SK-N-SH treated with all-trans-retinoic acid at 6 μM for 48 hours (cell line): ENCODE data around the gene RAB41.

ENCODE experiments used
- ATAC-seq: fragments of 200-7000 bp; cut with Tn5 transposase; 3 replicates; pipeline ENCODE4 v1.9.1; 2020; ENCODE audit warnings: mild to moderate bottlenecking, moderate library complexity
- ARNTL ChIP-seq: fragments of 450-650 bp; formaldehyde crosslinking; IDR thresholded peaks from 2 replicates; pipeline ENCODE4 v1.5.0; 2020; ENCODE audit warnings: low read depth, mild to moderate bottlenecking, moderate library complexity, borderline replicate concordance
- BACH2 ChIP-seq: fragments of 250-450 bp; sonication (Bioruptor Pico); IDR thresholded peaks from 2 replicates; pipeline ENCODE4 v1.9.0; 2021; ENCODE audit warnings: mild to moderate bottlenecking, borderline replicate concordance
- CSDC2 ChIP-seq: fragments of 250-450 bp; sonication (Bioruptor Pico); IDR thresholded peaks from 2 replicates; pipeline ENCODE4 v1.5.0; 2020; ENCODE audit warnings: mild to moderate bottlenecking, moderate library complexity
- ESRRG ChIP-seq: fragments of 250-450 bp; sonication (Bioruptor Pico); IDR thresholded peaks from 2 replicates; pipeline ENCODE4 v1.6.1; 2021; ENCODE audit warnings: mild to moderate bottlenecking
- GLIS3 ChIP-seq: fragments of 250-450 bp; sonication (Bioruptor Pico); IDR thresholded peaks from 2 replicates; pipeline ENCODE4 v1.5.0; 2020; ENCODE audit warnings: mild to moderate bottlenecking, moderate library complexity
- ISL1 ChIP-seq: fragments of 250-450 bp; sonication (Bioruptor Pico); IDR thresholded peaks from 2 replicates; pipeline ENCODE4 v2.1.2; 2022; ENCODE audit warnings: mild to moderate bottlenecking, moderate library complexity
- OSR1 ChIP-seq: fragments of 250-450 bp; sonication (Bioruptor Pico); IDR thresholded peaks from 2 replicates; pipeline ENCODE4 v1.8.0; 2022; ENCODE audit warnings: moderate library complexity, mild to moderate bottlenecking, inconsistent platforms
- PPARA ChIP-seq: fragments of 250-450 bp; sonication (Bioruptor Pico); IDR thresholded peaks from 2 replicates; pipeline ENCODE4 v1.5.0; 2020; ENCODE audit warnings: mild to moderate bottlenecking, borderline replicate concordance
- SNAI2 ChIP-seq: fragments of 250-450 bp; sonication (Bioruptor Pico); IDR thresholded peaks from 2 replicates; pipeline ENCODE4 v1.5.0; 2020; ENCODE audit warnings: mild to moderate bottlenecking, moderate library complexity
- TCF4 ChIP-seq: fragments of 250-450 bp; sonication (Bioruptor Pico); IDR thresholded peaks from 2 replicates; pipeline ENCODE4 v1.8.0; 2021; ENCODE audit warnings: mild to moderate bottlenecking, moderate library complexity, borderline replicate concordance
- TOX ChIP-seq: fragments of 250-450 bp; sonication (Bioruptor Pico); IDR thresholded peaks from 2 replicates; pipeline ENCODE4 v1.8.0; 2021; ENCODE audit warnings: mild to moderate bottlenecking, moderate library complexity, borderline replicate concordance
- ZC3H10 ChIP-seq: fragments of 250-450 bp; sonication (Bioruptor Pico); IDR thresholded peaks from 2 replicates; pipeline ENCODE4 v1.5.1; 2021; ENCODE audit warnings: mild to moderate bottlenecking, moderate library complexity
- ZFP3 ChIP-seq: fragments of 250-450 bp; sonication (Bioruptor Pico); IDR thresholded peaks from 2 replicates; pipeline ENCODE4 v1.5.0; 2020; ENCODE audit warnings: mild to moderate bottlenecking, moderate library complexity
- ZFP30 ChIP-seq: fragments of 450-650 bp; formaldehyde crosslinking; IDR thresholded peaks from 2 replicates; pipeline ENCODE4 v1.5.0; 2022; ENCODE audit warnings: mild to moderate bottlenecking, moderate library complexity
- ZNF70 ChIP-seq: fragments of 450-650 bp; formaldehyde crosslinking; IDR thresholded peaks from 2 replicates; pipeline ENCODE4 v1.5.0; 2020; ENCODE audit warnings: mild to moderate bottlenecking, moderate library complexity
- ZNF8 ChIP-seq: fragments of 450-650 bp; formaldehyde crosslinking; IDR thresholded peaks from 2 replicates; pipeline ENCODE4 v1.5.0; 2020; ENCODE audit warnings: mild to moderate bottlenecking, moderate library complexity
- TF ChIP-seq, protein P1 (sequence below): fragments of 250-450 bp; sonication (Bioruptor Pico); IDR thresholded peaks from 2 replicates; pipeline ENCODE4 v1.5.1; 2020; ENCODE audit warnings: low read depth, mild to moderate bottlenecking, moderate library complexity
- TF ChIP-seq, protein P2 (sequence below): fragments of 250-450 bp; sonication (Bioruptor Pico); IDR thresholded peaks from 2 replicates; pipeline ENCODE4 v1.8.0; 2021; ENCODE audit warnings: low read depth, mild to moderate bottlenecking, moderate library complexity, borderline replicate concordance
- TF ChIP-seq, protein P3 (sequence below): fragments of 250-450 bp; sonication (Bioruptor Pico); IDR thresholded peaks from 2 replicates; pipeline ENCODE4 v1.8.0; 2020; ENCODE audit warnings: mild to moderate bottlenecking, moderate library complexity, borderline replicate concordance
- TF ChIP-seq, protein P4 (sequence below): fragments of 250-450 bp; sonication (Bioruptor Pico); IDR thresholded peaks from 2 replicates; pipeline ENCODE4 v1.5.0; 2020; ENCODE audit warnings: mild to moderate bottlenecking, moderate library complexity

Gene RAB41

DNA sequence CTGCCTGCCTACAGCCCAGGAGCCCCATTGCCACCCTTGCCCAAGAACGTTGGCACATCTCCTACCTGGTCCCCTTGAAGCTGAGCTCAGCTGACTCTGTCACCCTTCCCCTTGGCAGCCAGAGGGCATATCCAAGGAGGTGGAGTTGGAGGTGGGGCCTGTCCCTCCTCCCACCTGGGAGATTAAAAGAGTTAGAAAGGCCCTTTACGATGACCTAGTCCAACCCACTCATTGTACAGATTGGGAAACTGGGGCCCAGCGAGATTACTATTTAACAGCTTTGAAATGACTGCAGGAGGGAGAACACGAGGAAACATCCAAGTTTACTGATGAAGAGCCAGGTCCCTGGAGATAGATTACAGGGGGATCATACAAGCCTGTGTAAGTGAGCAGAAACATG lies 21.9 kb upstream of the RAB41 start, which contains the start of gene P2RY4:
TSS of gene P2RY4 (minus strand) at position 101 of the 400 bp plus-strand sequence. CDS start 580 bp downstream, outside the sequence.
- TF ChIP-seq BACH2 (CRISPR knock-in tag), result no peak
- no peak for TF ChIP-seq TOX
- no peak for TF ChIP-seq TCF4
- TF ChIP-seq, protein P1, sequence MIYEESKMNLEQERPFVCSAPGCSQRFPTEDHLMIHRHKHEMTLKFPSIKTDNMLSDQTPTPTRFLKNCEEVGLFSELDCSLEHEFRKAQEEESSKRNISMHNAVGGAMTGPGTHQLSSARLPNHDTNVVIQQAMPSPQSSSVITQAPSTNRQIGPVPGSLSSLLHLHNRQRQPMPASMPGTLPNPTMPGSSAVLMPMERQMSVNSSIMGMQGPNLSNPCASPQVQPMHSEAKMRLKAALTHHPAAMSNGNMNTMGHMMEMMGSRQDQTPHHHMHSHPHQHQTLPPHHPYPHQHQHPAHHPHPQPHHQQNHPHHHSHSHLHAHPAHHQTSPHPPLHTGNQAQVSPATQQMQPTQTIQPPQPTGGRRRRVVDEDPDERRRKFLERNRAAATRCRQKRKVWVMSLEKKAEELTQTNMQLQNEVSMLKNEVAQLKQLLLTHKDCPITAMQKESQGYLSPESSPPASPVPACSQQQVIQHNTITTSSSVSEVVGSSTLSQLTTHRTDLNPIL (CRISPR knock-in tag), result no peak
- TF ChIP-seq, protein P2, sequence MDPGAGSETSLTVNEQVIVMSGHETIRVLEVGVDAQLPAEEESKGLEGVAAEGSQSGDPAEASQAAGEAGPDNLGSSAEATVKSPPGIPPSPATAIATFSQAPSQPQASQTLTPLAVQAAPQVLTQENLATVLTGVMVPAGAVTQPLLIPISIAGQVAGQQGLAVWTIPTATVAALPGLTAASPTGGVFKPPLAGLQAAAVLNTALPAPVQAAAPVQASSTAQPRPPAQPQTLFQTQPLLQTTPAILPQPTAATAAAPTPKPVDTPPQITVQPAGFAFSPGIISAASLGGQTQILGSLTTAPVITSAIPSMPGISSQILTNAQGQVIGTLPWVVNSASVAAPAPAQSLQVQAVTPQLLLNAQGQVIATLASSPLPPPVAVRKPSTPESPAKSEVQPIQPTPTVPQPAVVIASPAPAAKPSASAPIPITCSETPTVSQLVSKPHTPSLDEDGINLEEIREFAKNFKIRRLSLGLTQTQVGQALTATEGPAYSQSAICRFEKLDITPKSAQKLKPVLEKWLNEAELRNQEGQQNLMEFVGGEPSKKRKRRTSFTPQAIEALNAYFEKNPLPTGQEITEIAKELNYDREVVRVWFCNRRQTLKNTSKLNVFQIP, result no peak
- TF ChIP-seq CSDC2 (CRISPR knock-in tag), result no peak
- TF ChIP-seq GLIS3 (CRISPR knock-in tag), result no peak
- no peak for TF ChIP-seq OSR1
- TF ChIP-seq, protein P3, sequence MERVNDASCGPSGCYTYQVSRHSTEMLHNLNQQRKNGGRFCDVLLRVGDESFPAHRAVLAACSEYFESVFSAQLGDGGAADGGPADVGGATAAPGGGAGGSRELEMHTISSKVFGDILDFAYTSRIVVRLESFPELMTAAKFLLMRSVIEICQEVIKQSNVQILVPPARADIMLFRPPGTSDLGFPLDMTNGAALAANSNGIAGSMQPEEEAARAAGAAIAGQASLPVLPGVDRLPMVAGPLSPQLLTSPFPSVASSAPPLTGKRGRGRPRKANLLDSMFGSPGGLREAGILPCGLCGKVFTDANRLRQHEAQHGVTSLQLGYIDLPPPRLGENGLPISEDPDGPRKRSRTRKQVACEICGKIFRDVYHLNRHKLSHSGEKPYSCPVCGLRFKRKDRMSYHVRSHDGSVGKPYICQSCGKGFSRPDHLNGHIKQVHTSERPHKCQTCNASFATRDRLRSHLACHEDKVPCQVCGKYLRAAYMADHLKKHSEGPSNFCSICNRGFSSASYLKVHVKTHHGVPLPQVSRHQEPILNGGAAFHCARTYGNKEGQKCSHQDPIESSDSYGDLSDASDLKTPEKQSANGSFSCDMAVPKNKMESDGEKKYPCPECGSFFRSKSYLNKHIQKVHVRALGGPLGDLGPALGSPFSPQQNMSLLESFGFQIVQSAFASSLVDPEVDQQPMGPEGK (CRISPR knock-in tag), result no peak
- no peak for TF ChIP-seq SNAI2 (CRISPR knock-in tag)
- TF ChIP-seq ZNF8 (CRISPR knock-in tag), result no peak
- no peak for TF ChIP-seq ISL1 (CRISPR knock-in tag)
- TF ChIP-seq ZFP3, result no peak
- no peak for TF ChIP-seq ZC3H10 (CRISPR knock-in tag)
- no peak for TF ChIP-seq ESRRG (CRISPR knock-in tag)
- TF ChIP-seq ARNTL (CRISPR knock-in tag), result no peak
- no peak for TF ChIP-seq ZFP30 (CRISPR knock-in tag)
- TF ChIP-seq, protein P4, sequence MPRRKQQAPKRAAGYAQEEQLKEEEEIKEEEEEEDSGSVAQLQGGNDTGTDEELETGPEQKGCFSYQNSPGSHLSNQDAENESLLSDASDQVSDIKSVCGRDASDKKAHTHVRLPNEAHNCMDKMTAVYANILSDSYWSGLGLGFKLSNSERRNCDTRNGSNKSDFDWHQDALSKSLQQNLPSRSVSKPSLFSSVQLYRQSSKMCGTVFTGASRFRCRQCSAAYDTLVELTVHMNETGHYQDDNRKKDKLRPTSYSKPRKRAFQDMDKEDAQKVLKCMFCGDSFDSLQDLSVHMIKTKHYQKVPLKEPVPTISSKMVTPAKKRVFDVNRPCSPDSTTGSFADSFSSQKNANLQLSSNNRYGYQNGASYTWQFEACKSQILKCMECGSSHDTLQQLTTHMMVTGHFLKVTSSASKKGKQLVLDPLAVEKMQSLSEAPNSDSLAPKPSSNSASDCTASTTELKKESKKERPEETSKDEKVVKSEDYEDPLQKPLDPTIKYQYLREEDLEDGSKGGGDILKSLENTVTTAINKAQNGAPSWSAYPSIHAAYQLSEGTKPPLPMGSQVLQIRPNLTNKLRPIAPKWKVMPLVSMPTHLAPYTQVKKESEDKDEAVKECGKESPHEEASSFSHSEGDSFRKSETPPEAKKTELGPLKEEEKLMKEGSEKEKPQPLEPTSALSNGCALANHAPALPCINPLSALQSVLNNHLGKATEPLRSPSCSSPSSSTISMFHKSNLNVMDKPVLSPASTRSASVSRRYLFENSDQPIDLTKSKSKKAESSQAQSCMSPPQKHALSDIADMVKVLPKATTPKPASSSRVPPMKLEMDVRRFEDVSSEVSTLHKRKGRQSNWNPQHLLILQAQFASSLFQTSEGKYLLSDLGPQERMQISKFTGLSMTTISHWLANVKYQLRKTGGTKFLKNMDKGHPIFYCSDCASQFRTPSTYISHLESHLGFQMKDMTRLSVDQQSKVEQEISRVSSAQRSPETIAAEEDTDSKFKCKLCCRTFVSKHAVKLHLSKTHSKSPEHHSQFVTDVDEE (CRISPR knock-in tag), result no peak
- no peak for ATAC-seq

DNA sequence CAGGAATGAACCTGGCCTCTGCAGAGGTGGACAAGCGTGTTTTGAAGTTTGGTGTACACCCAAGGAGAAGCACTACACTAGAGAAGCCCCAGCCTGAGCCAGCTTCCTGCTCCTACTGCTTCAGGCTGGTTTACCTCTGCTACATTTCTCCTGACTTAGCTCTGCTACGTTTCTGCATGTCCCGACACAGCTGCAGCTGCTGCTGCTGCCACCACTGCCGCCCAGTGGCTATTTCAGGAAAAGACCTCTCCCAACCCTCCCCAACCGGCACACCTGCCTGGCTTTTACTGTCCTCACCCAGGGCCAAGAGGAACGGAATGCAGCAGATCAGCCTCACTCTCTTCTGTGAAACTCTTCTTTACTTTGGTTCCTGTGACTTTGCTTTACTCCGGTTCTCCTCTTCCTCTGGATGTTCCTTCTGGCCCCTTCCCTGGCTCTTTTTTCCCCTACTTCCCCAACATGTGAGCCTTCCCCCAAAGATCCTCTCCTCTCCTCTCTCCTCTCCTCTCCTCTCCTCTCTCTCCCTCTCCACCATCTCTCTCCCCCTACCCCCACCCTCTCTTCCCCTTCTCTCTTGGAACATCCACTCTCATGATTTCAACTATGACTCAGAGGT lies 18.9 kb upstream of the RAB41 start:
- ATAC-seq, result peak; percentile 80
- TF ChIP-seq, protein P2, result no peak
- no peak for TF ChIP-seq PPARA (CRISPR knock-in tag)
- TF ChIP-seq, protein P3 (CRISPR knock-in tag), result no peak
- TF ChIP-seq, protein P4 (CRISPR knock-in tag), result no peak
- no peak for TF ChIP-seq CSDC2 (CRISPR knock-in tag)
- TF ChIP-seq OSR1, result no peak
- TF ChIP-seq, protein P1 (CRISPR knock-in tag), result no peak
- TF ChIP-seq ZFP3, result no peak
- TF ChIP-seq TOX, result no peak
- no peak for TF ChIP-seq GLIS3 (CRISPR knock-in tag)
- TF ChIP-seq ISL1 (CRISPR knock-in tag), result no peak
- no peak for TF ChIP-seq ZNF70 (CRISPR knock-in tag)
- no peak for TF ChIP-seq ESRRG (CRISPR knock-in tag)
- TF ChIP-seq, all 23 proteins: peak for 0
